CD14-positive monocyte (primary cell): ENCODE measurements around the gene ARHGAP32. TPM values are rescaled to one million over a fixed set of nuclear protein-coding genes. Genes with fewer than 3 reads are reported as not detected.

Experiments used
- DNase-seq, 3 donors: peaks; one replicate each; pipeline ENCODE4 v3.0.0-alpha.2; 2011 to 2022
- H2AFZ ChIP-seq: 2 replicates; pipeline ENCODE4 v1.6.0; 2012; ENCODE audit warnings: mild to moderate bottlenecking, low read depth, low read length, inconsistent platforms; ENCODE audit not compliant: insufficient read depth, poor library complexity, severe bottlenecking
- H3K27ac ChIP-seq, 2 donors: 1 replicate in 1 of 2; 2 replicates in 1 of 2; pipeline ENCODE4 v1.5.1; 2012 to 2013; ENCODE audit warnings: low read length in 2 of 2, control low read depth in 1 of 2, inconsistent platforms in 1 of 2, low read depth in 1 of 2, mild to moderate bottlenecking in 1 of 2
- H3K27me3 ChIP-seq, 2 donors: one replicate each; pipeline versions ENCODE4 v1.6.0 to v1.6.1; 2011 to 2013; ENCODE audit warnings: low read length in 2 of 2; ENCODE audit not compliant: control insufficient read depth in 2 of 2, insufficient read depth in 2 of 2
- H3K36me3 ChIP-seq, 2 donors: replicated peaks in 1 of 2; 1 replicate in 1 of 2; 2 replicates in 1 of 2; pipeline versions ENCODE4 v1.5.1 to v1.6.1; 2012 to 2013; ENCODE audit warnings: low read length in 2 of 2, control low read depth in 1 of 2, inconsistent platforms in 1 of 2, mild to moderate bottlenecking in 1 of 2; ENCODE audit not compliant: insufficient read depth in 2 of 2, control insufficient read depth in 1 of 2
- H3K4me1 ChIP-seq, 2 donors: 1 replicate in 1 of 2; 2 replicates in 1 of 2; pipeline versions ENCODE4 v1.5.1 to v1.6.1; 2012 to 2013; ENCODE audit warnings: low read length in 2 of 2, control low read depth in 1 of 2, inconsistent platforms in 1 of 2, mild to moderate bottlenecking in 1 of 2, moderate library complexity in 1 of 2; ENCODE audit not compliant: insufficient read depth in 2 of 2, control insufficient read depth in 1 of 2
- H3K4me2 ChIP-seq: replicated peaks from 2 replicates; pipeline ENCODE3; 2012; ENCODE audit warnings: low read length, moderate library complexity, mild to moderate bottlenecking; ENCODE audit not compliant: poor library complexity, severe bottlenecking; ENCODE audit errors: extremely low read depth
- H3K4me3 ChIP-seq, 3 experiments: fragments of 200-600 bp in 1 of 3; sonication (generic) in 1 of 3; replicated peaks in 1 of 3; 1 replicate in 2 of 3; 2 replicates in 1 of 3; pipeline ENCODE4 v1.5.1; 2011 to 2013; ENCODE audit warnings: low read length in 3 of 3, mild to moderate bottlenecking in 3 of 3, control low read depth in 2 of 3, low read depth in 2 of 3, inconsistent platforms in 1 of 3, moderate library complexity in 1 of 3
- H3K79me2 ChIP-seq: 2 replicates; pipeline ENCODE4 v1.6.0; 2012; ENCODE audit warnings: mild to moderate bottlenecking, control low read depth, inconsistent platforms, low read length, moderate library complexity; ENCODE audit not compliant: insufficient read depth
- H3K9ac ChIP-seq: 2 replicates; pipeline ENCODE4 v1.6.0; 2017; ENCODE audit warnings: low read length, mild to moderate bottlenecking; ENCODE audit not compliant: insufficient read depth, poor library complexity, severe bottlenecking
- H3K9me3 ChIP-seq, 2 donors: replicated peaks in 1 of 2; 1 replicate in 1 of 2; 2 replicates in 1 of 2; pipeline versions ENCODE4 v1.5.1 to v1.6.1; 2012 to 2013; ENCODE audit warnings: low read length in 2 of 2, control low read depth in 1 of 2; ENCODE audit not compliant: control insufficient read depth in 1 of 2, insufficient read depth in 1 of 2
- H4K20me1 ChIP-seq: 2 replicates; pipeline ENCODE4 v1.6.0; 2012; ENCODE audit warnings: mild to moderate bottlenecking, low read length, control low read depth, moderate library complexity; ENCODE audit not compliant: insufficient read depth
- H3K27ac Mint-ChIP-seq, 7 donors: one replicate each; pipeline ENCODE4 v1.8.0; 2020; ENCODE audit warnings: mild to moderate bottlenecking in 7 of 7, mixed read lengths in 7 of 7, moderate library complexity in 6 of 7, inconsistent platforms in 2 of 7
- H3K27me3 Mint-ChIP-seq, 3 donors: one replicate each; pipeline ENCODE4 v1.8.0; 2021 to 2022; ENCODE audit warnings: low read depth in 3 of 3, mild to moderate bottlenecking in 3 of 3, mixed read lengths in 3 of 3, moderate library complexity in 3 of 3, inconsistent platforms in 1 of 3
- H3K36me3 Mint-ChIP-seq, 2 donors: one replicate each; pipeline ENCODE4 v1.8.0; 2020; ENCODE audit warnings: mixed read lengths in 2 of 2, inconsistent platforms in 1 of 2, mild to moderate bottlenecking in 1 of 2
- H3K4me1 Mint-ChIP-seq: one replicate; pipeline ENCODE4 v1.8.0; 2020; ENCODE audit warnings: mild to moderate bottlenecking, mixed read lengths
- H3K4me3 Mint-ChIP-seq, 2 donors: one replicate each; pipeline ENCODE4 v1.8.0; 2020; ENCODE audit warnings: mild to moderate bottlenecking in 2 of 2, mixed read lengths in 2 of 2, moderate library complexity in 1 of 2
- H3K9me3 Mint-ChIP-seq, 7 donors: one replicate each; pipeline ENCODE4 v1.8.0; 2020 to 2022; ENCODE audit warnings: mixed read lengths in 7 of 7, mild to moderate bottlenecking in 6 of 7, moderate library complexity in 6 of 7, inconsistent platforms in 2 of 7
- WGBS: methylation state at CpG from one replicate; pipeline ENCODE4 v1.1.5; 2013; ENCODE audit warnings: missing lambda C conversion rate; ENCODE audit not compliant: insufficient coverage; 5-methylcytosine and 5-hydroxymethylcytosine counted together
- intact Hi-C, 2 donors: fragments of 100-400 bp; cut with micrococcal nuclease; formaldehyde crosslinking; loops; one replicate each; pipeline versions ENCODE4 v1.15.0 to v1.15.1; 2023
- polyA plus RNA-seq, 3 donors: library from polyadenylated mRNA; depleted of rRNA in 1 of 3; unstranded in 2 of 3; stranded (reverse) in 1 of 3; fragments of 300-500 nt in 2 of 3; fragments of >200 nt in 1 of 3; fragmentation: Illumina TruSeq in 2 of 3; gene quantifications; 1 replicate in 2 of 3; 2 replicates in 1 of 3; pipeline ENCODE4 v1.2.3, GENCODE V29; 2012 to 2021
- TF ChIP-seq, protein P1 (sequence below): fragments of 200-600 bp; IDR thresholded peaks from one replicate; pipeline ENCODE4 v1.8.0; 2022; ENCODE audit warnings: antibody characterized with exemption, mild to moderate bottlenecking

The ARHGAP32 gene
- polyA plus RNA-seq, 3 donors, result 0.13 to 3.4 (median 0.72) TPM

DNA sequence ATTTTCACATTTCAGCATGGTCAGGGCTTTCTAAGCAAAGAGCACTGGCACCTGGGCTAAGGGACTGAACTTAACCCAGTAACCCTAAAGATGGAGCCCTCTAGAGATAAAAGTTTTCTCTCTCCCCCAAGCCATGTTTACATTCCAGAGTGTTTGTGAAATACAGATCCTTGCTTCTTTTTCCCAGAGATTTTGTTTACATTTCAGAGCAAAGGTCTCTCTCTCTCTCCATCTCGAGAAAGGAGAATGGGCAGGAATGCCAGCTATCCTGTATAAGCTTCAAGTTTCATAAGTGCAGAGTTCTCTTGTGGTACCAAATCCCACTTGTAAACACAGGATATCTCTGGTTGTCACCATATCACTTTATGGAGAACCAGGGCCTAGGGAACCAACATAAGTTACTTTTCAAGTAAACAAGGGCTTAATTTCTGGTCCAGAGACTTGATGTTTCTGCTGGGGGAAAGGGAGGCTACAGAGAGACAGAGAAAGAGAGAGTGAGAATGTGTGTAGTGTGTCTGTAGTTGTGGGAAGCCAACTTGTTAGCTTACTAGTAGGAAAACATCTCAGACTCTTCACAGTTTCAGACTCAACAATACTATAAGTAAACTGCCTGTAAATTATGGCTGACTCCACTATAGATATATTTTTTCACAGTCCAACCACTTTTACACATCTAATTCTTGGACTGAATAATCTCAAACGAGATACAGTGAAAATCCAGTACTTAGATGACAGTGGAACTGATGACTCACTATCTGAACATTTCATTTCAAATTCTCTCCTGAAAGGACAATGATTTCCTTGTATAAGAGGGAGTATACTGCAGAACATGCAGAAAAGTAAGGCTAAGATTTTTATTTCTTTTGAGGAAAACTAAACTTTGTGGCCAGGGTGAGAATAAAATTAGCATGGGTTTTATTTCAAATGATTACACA, 76.2 kb downstream of the ARHGAP32 start:
- H3K9ac ChIP-seq, result no peak overlapping the region
- H3K27me3 ChIP-seq, result no peaks in the 10 kb centered on the region
- H3K4me1 ChIP-seq, result no peaks in the 10 kb centered on the region
- DNase-seq, result no peak
- no peak overlapping the region for H3K4me3 Mint-ChIP-seq
- no peak overlapping the region for H3K4me3 ChIP-seq
- WGBS, result 100% methylated on average over 1 of the region's 2 CpGs
- intact Hi-C loops, result loop anchor here (2.0 to 10.0 kb wide), 3 partner anchors 216 to 629 kb away; no protein-coding TSS in a partner anchor
- no peaks in the 10 kb centered on the region for H3K4me1 Mint-ChIP-seq
- H3K79me2 ChIP-seq, result no peaks in the 10 kb centered on the region
- peaks cover 9 to 10% of the 10 kb centered on the region in 2 donors for H3K36me3 Mint-ChIP-seq
- H3K27me3 Mint-ChIP-seq, result no peaks in the 10 kb centered on the region
- H3K9me3 ChIP-seq, result no peaks in the 10 kb centered on the region
- no peak overlapping the region for H3K27ac ChIP-seq
- no peaks in the 10 kb centered on the region for H3K9me3 Mint-ChIP-seq
- H3K36me3 ChIP-seq, result no peaks in the 10 kb centered on the region
- no peak overlapping the region for H2AFZ ChIP-seq
- no peak overlapping the region for H3K4me2 ChIP-seq
- H3K27ac Mint-ChIP-seq, result no peak overlapping the region
- TF ChIP-seq, protein P1, sequence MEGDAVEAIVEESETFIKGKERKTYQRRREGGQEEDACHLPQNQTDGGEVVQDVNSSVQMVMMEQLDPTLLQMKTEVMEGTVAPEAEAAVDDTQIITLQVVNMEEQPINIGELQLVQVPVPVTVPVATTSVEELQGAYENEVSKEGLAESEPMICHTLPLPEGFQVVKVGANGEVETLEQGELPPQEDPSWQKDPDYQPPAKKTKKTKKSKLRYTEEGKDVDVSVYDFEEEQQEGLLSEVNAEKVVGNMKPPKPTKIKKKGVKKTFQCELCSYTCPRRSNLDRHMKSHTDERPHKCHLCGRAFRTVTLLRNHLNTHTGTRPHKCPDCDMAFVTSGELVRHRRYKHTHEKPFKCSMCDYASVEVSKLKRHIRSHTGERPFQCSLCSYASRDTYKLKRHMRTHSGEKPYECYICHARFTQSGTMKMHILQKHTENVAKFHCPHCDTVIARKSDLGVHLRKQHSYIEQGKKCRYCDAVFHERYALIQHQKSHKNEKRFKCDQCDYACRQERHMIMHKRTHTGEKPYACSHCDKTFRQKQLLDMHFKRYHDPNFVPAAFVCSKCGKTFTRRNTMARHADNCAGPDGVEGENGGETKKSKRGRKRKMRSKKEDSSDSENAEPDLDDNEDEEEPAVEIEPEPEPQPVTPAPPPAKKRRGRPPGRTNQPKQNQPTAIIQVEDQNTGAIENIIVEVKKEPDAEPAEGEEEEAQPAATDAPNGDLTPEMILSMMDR, result no peak
- no peaks in the 10 kb centered on the region for H4K20me1 ChIP-seq

DNA sequence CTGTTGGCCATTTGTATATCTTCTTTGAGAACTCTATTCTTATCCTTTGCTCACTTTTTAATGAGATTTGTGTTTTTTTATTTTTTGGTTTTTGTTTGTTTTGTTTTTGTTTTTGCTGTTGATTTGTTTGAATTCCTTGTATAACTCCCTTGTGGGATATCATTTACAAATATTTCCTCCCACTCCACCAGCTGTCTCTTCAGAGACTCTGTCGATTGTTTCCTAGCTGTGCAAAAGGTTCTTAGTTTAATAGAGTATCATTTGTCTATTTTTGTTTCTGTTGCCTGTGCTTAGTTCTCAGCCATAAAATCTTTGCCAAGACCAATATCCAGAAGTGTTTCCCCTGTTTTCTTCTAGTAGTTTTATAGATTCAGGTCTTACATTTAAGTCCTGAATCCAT, 82.4 kb downstream of the ARHGAP32 start:
- no peak for DNase-seq
- intact Hi-C loops, result loop anchor here in 1 of 2 donors (10.0 kb wide), 1 partner anchor 635 kb away; no protein-coding TSS in a partner anchor
- Histone ChIP-seq H3K4me2 (no peak overlapping the region), H3K9ac (no peak overlapping the region), H2AFZ (no peak overlapping the region), H3K27me3 (no peaks in the 10 kb centered on the region), H3K36me3 (no peaks in the 10 kb centered on the region), H3K4me3 (no peak overlapping the region), H3K4me1 (no peaks in the 10 kb centered on the region), H3K27ac (no peak overlapping the region), H4K20me1 (no peaks in the 10 kb centered on the region), H3K9me3 (no peaks in the 10 kb centered on the region), H3K79me2 (no peaks in the 10 kb centered on the region)
- no peaks in the 10 kb centered on the region for H3K27me3 Mint-ChIP-seq
- H3K27ac Mint-ChIP-seq, result no peak overlapping the region
- no peak overlapping the region for H3K4me3 Mint-ChIP-seq
- WGBS, result no CpG with 5 or more reads among the region's 1 CpG
- no peaks in the 10 kb centered on the region for H3K4me1 Mint-ChIP-seq
- H3K9me3 Mint-ChIP-seq, result peaks cover 4 to 14% (median 8%) of the 10 kb centered on the region in 7 donors
- TF ChIP-seq, protein P1, result no peak
- H3K36me3 Mint-ChIP-seq, result peaks cover 2 to 6% of the 10 kb centered on the region in 2 donors
